SJCRH30 (cell line): ENCODE data around the gene QKI. TPM values are rescaled to one million over a fixed set of nuclear protein-coding genes. Genes with fewer than 3 reads are reported as not detected.
"Not testable (repeated sequence)": the region's sequence is repeated elsewhere in the genome, so short reads cannot be mapped to it uniquely, and the experiment has no call there.

ENCODE experiments used
- DNase-seq, 2 experiments: peaks; one replicate each; pipeline ENCODE4 v3.0.0-alpha.2; 2015 to 2020
- H3K27ac ChIP-seq: fragments of 250-450 bp; sonication (Bioruptor Pico); 2 replicates; pipeline ENCODE4 v1.5.1; 2020; ENCODE audit warnings: mild to moderate bottlenecking, moderate library complexity
- H3K27me3 ChIP-seq: fragments of 250-450 bp; sonication (Bioruptor Pico); 2 replicates; pipeline ENCODE4 v1.5.1; 2020; ENCODE audit warnings: mild to moderate bottlenecking, moderate library complexity
- H3K36me3 ChIP-seq: fragments of 250-450 bp; sonication (Bioruptor Pico); 2 replicates; pipeline ENCODE4 v1.5.1; 2020; ENCODE audit warnings: mild to moderate bottlenecking, moderate library complexity
- H3K4me1 ChIP-seq: fragments of 250-450 bp; sonication (Bioruptor Pico); 2 replicates; pipeline ENCODE4 v1.5.1; 2020; ENCODE audit warnings: mild to moderate bottlenecking, moderate library complexity
- H3K4me3 ChIP-seq: fragments of 250-450 bp; sonication (Bioruptor Pico); 2 replicates; pipeline ENCODE4 v1.5.1; 2020; ENCODE audit warnings: mild to moderate bottlenecking, moderate library complexity
- H3K9me3 ChIP-seq: fragments of 250-450 bp; sonication (Bioruptor Pico); replicated peaks from 2 replicates; pipeline ENCODE4 v1.5.1; 2020; ENCODE audit warnings: mild to moderate bottlenecking, moderate library complexity
- total RNA-seq: library from RNA; depleted of rRNA; stranded (reverse); fragments of >200 nt; shearing (Covaris generic); gene quantifications from 2 replicates; pipeline ENCODE4 v1.2.3, GENCODE V29; 2014

Gene QKI
- total RNA-seq, 1 experiment from 2014 or later, result 254 TPM

- peak; percentile 62 to 79 for DNase-seq
- peaks cover 26% of the 10 kb centered on the region for H3K4me1 ChIP-seq
- H3K9me3 ChIP-seq, result no peaks in the 10 kb centered on the region
- no peaks in the 10 kb centered on the region for H3K27me3 ChIP-seq
- peak overlapping the region; percentile 95 for H3K4me3 ChIP-seq
- H3K27ac ChIP-seq, result peak overlapping the region; percentile 73
- peaks cover 4% of the 10 kb centered on the region; the same call in 1 of the 2 replicates for H3K36me3 ChIP-seq
Observed at GRCh38 chr6:163415620-163416556, 1.4 kb downstream of the QKI start.

DNA sequence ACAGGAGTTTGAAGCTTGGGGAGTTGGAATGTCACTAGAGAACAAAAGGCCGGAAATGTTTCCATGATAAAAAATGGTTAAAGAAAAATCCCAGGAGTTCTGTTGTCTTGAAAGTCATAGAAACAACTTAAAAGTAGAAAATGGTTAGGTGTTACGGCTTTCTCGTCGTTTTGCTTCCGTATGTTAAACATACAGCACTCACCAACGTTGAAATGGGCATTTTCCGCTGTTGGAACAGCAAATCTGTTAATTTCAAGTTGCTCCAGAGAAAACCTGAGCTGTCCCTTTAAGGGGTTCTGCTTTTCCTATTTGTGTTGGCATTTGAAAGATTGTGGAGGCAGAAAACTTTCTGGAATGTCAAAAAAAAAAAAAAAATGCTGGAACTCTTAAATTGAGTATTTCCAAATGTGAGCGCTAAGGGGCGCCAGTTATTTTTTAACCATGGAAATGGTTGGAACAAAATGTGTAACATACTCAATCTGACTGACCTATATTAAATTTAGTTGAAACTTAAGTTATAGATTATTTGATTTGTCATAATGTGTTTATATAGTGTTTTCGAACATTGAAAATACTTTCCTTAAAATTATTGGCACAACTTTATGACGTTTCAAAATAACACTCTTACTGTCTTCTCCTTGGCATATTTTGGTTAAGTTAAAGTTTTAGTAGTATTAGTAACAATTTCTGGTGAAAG, 2.2 kb downstream of the QKI start:
- DNase-seq, result peak; percentile 70 to 93
- Histone ChIP-seq H3K4me1 (peaks cover 31% of the 10 kb centered on the region), H3K27me3 (no peaks in the 10 kb centered on the region), H3K36me3 (peaks cover 4% of the 10 kb centered on the region; the same call in 1 of the 2 replicates), H3K4me3 (peak overlapping the region; percentile 95), H3K27ac (peak overlapping the region; percentile 73), H3K9me3 (no peaks in the 10 kb centered on the region)

GRCh38 chr6:163417595-163417994, 3.1 kb downstream of the QKI start:
- no peaks in the 10 kb centered on the region for H3K27me3 ChIP-seq
- H3K4me1 ChIP-seq, result peaks cover 31% of the 10 kb centered on the region
- peak in 1 of 2 experiments; percentile 47 for DNase-seq
- peak overlapping the region; percentile 95 for H3K4me3 ChIP-seq
- H3K27ac ChIP-seq, result peak overlapping the region; percentile 73
- peaks cover 11% of the 10 kb centered on the region for H3K36me3 ChIP-seq
- no peaks in the 10 kb centered on the region for H3K9me3 ChIP-seq

- peaks cover 11% of the 10 kb centered on the region for H3K36me3 ChIP-seq
- no peak for DNase-seq
- no peaks in the 10 kb centered on the region for H3K27me3 ChIP-seq
- H3K27ac ChIP-seq, result peak overlapping the region; percentile 73
- H3K9me3 ChIP-seq, result no peaks in the 10 kb centered on the region
- H3K4me3 ChIP-seq, result peak overlapping the region; percentile 95
- H3K4me1 ChIP-seq, result peaks cover 31% of the 10 kb centered on the region
Observed at GRCh38 chr6:163418311-163419029, 4.0 kb downstream of the QKI start.

DNA sequence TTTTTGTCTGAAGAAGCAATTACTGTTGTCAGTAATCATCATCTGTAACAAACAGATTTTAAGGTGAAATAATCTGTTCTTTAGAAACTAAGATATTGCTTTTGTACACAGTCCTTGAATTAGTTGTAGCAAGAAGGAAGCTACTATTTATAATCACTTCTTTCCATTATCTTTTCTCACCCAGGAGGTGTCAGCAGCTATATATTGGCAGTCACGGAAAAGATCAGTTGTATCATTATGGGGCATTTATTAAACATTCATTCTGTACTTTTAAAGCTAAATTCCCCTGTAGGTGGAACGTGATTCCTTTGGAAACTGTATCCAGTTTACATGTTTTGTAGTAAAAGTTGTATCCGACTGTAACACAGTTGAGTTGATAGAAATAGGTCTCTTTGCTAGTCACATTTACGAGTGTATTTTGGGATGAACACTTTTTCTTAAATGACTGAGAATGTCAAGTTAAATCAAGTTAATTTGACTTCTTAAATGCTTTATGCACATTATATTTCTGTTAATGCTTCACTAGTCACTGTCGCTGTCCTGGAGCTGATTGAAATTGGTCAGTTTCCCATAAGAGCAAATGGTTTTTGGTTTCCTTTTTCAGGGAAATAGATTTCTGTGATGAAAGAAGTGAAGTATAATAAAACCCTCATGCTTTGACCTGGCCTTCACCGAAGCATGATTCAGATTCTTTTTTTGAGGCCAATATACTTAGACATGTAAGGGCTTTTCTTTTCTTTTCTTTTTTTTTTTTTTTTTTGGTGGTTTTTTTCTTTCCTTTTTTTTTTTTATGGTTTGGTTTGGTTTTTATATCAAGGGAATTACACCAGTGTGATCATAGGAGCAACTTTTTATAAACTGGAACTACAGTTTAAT, 5.1 kb downstream of the QKI start:
- no peak overlapping the region for H3K4me3 ChIP-seq
- H3K4me1 ChIP-seq, result peaks cover 31% of the 10 kb centered on the region
- H3K27ac ChIP-seq, result no peak overlapping the region
- peak in 1 of 2 experiments; percentile 47 for DNase-seq
- H3K27me3 ChIP-seq, result no peaks in the 10 kb centered on the region
- H3K9me3 ChIP-seq, result no peaks in the 10 kb centered on the region
- H3K36me3 ChIP-seq, result peaks cover 11% of the 10 kb centered on the region

DNA sequence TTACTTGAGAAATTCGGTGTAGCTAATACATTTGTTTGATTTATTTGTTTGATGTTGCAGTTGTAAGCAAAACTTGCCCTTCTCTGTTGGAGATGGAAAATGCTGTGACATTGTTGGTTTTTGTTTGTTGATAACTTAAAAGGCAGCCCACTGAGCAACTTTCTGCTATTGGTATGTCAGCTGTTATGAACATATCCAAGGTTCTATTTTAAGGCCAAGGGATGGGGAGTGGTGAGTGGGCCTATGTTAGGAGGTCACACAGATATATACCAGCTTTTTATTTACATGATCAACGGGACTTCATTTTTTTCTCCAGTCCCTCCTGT, 5.7 kb downstream of the QKI start:
- DNase-seq, result peak; percentile 47 to 72
- H3K36me3 ChIP-seq, result peaks cover 11% of the 10 kb centered on the region
- H3K27me3 ChIP-seq, result no peaks in the 10 kb centered on the region
- H3K4me3 ChIP-seq, result no peak overlapping the region
- peaks cover 31% of the 10 kb centered on the region for H3K4me1 ChIP-seq
- H3K27ac ChIP-seq, result no peak overlapping the region
- H3K9me3 ChIP-seq, result no peaks in the 10 kb centered on the region

DNA sequence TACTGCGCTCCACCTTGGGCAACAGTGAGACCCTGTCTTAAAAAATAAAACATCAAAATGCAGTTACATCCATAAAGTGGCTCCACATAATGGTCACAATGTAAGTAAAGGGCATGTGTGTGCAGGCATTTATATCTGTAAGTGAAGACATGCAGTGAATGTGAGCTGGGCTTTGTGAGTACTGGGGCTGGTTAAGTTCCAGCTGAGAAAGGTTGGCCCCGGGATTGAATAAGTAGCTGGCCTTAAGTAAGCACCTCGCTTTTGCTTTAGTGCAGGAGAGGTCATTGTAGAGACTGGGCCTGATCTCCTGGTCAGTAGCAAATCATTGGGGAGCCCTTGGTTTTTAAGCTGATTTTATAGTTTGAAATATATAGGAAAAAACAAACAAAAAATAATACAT, 8.0 kb downstream of the QKI start:
- H3K27ac ChIP-seq, result no peak overlapping the region
- no peak for DNase-seq
- no peak overlapping the region for H3K4me3 ChIP-seq
- H3K36me3 ChIP-seq, result peaks cover 9% of the 10 kb centered on the region; the same call in 1 of the 2 replicates
- no peaks in the 10 kb centered on the region for H3K9me3 ChIP-seq
- peaks cover 31% of the 10 kb centered on the region for H3K4me1 ChIP-seq
- H3K27me3 ChIP-seq, result no peaks in the 10 kb centered on the region

DNA sequence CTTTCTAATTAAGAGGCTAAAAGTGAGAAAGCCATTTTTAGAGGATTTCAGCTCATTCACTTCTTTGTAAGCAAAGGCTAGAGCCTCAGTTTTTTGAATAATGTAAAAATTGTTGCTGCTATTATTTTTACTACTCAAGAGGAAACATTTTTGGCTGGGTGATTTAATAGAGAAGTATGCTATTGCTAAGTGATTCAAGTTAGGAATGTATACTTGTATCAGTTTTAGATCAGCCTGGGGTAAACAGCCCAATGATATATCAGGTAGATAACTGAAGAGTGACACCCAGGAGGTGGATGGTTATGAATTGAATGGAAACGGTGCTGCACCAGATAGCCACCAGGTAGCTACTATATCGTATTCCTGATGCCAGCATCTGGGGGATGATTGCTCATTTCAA, 9.2 kb downstream of the QKI start:
- H3K27ac ChIP-seq, result no peak overlapping the region
- H3K4me3 ChIP-seq, result no peak overlapping the region
- peaks cover 25% of the 10 kb centered on the region for H3K4me1 ChIP-seq
- H3K9me3 ChIP-seq, result no peaks in the 10 kb centered on the region
- H3K36me3 ChIP-seq, result peaks cover 9% of the 10 kb centered on the region; the same call in 1 of the 2 replicates
- no peaks in the 10 kb centered on the region for H3K27me3 ChIP-seq
- DNase-seq, result no peak

GRCh38 chr6:163427498-163428254, 13.2 kb downstream of the QKI start:
- DNase-seq, result peak in 1 of 2 experiments; percentile 79
- Histone ChIP-seq H3K27ac (no peak overlapping the region), H3K27me3 (no peaks in the 10 kb centered on the region), H3K36me3 (0 out of 2 replicates have a peak, but pooled peaks cover 4% of the 10 kb centered on the region), H3K4me1 (peaks cover 15% of the 10 kb centered on the region), H3K9me3 (no peaks in the 10 kb centered on the region), H3K4me3 (no peak overlapping the region)

DNA sequence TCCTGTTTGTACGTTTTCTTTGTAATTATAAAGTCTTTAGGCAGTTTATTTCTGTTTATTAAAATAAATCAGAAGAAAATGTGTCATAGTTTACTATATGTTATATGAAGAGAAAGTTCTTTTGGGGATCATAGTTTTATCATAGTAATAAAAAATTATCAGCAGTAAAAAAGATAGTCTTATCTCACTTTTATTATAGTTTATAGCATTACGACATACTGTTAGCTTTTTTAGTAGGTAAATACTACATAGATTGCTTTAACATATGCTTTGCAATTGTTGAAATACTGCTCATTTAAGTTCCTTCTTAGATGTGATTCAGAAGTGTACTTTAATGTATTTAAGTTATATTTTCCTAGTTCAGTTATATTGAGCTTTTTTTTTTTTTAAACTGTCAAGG, 13.9 kb downstream of the QKI start:
- no peak for DNase-seq
- H3K9me3 ChIP-seq, result no peaks in the 10 kb centered on the region
- H3K36me3 ChIP-seq, result 0 out of 2 replicates have a peak, but pooled peaks cover 4% of the 10 kb centered on the region
- no peaks in the 10 kb centered on the region for H3K27me3 ChIP-seq
- H3K4me1 ChIP-seq, result peaks cover 19% of the 10 kb centered on the region
- no peak overlapping the region for H3K4me3 ChIP-seq
- no peak overlapping the region for H3K27ac ChIP-seq

DNA sequence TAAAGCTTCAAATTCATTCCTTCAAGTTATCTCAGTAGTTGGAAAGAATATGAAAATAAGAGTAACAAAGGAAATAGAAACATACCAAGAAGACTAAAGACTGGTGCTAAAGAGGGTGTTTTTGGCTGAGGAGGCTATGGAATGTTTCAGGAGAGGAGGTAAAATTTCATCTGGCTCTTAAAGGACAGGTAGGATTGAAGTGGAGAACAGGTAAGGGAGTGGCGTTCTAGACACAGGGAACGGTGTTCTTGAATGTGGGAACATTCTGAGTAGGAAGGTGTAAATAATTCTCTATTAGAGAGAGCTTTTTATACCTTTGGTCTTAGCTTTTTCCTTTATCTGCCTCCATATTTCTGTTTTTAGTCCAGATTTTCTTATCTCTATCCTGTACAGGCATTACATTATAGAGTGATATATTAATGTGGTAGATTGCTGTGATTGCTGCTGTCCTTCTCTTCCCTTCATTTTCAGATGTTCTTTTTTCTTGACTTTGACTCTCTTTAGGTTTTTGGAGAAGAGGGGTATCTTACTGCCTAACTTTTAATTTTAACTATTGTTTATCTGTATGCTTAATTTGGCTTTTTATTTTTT, 15.4 kb downstream of the QKI start:
- H3K4me1 ChIP-seq, result peaks cover 19% of the 10 kb centered on the region
- no peaks in the 10 kb centered on the region for H3K27me3 ChIP-seq
- H3K9me3 ChIP-seq, result no peaks in the 10 kb centered on the region
- H3K36me3 ChIP-seq, result 0 out of 2 replicates have a peak, but pooled peaks cover 4% of the 10 kb centered on the region
- H3K27ac ChIP-seq, result no peak overlapping the region
- H3K4me3 ChIP-seq, result no peak overlapping the region
- DNase-seq, result no peak

DNA sequence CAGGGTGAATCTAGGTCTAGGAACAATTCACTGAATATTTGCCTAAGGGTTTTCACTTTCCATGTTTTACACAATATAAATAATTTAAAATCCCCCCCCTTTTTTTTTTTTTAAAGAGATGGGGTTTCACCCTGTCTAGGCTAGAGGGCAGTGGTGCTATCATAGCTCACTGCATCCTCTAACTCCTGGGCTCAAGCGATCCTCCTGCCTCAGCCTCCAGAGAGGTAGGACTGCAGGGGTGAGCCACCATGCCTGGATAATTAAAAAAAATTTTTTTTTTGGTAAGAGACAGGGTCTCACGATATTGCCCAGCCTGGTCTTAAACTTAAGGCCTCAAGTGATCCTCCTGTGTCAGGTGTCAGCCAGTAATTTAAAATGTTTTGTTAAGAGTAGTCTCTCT, 17.8 kb downstream of the QKI start:
- H3K27ac ChIP-seq, result no peak overlapping the region
- 0 out of 2 replicates have a peak, but pooled peaks cover 2% of the 10 kb centered on the region for H3K36me3 ChIP-seq
- H3K4me3 ChIP-seq, result no peak overlapping the region
- no peaks in the 10 kb centered on the region for H3K9me3 ChIP-seq
- DNase-seq, result no peak
- no peaks in the 10 kb centered on the region for H3K27me3 ChIP-seq
- H3K4me1 ChIP-seq, result peaks cover 20% of the 10 kb centered on the region

- not testable (repeated sequence) for H3K4me3 ChIP-seq, H3K36me3 ChIP-seq, H3K27ac ChIP-seq, H3K27me3 ChIP-seq, DNase-seq, H3K9me3 ChIP-seq
- peaks cover 26% of the 10 kb centered on the region for H3K4me1 ChIP-seq
Observed at GRCh38 chr6:163433486-163433885, 19.0 kb downstream of the QKI start.
